ENCODE measurements around the gene TIAL1. TPM values are rescaled to one million over a fixed set of nuclear protein-coding genes. Genes with fewer than 3 reads are reported as not detected.
A peak's percentile ranks its signal among the peaks of the same experiment; 100 is the strongest.
"Not testable (repeated sequence)": the region's sequence is repeated elsewhere in the genome, so short reads cannot be mapped to it uniquely, and the experiment has no call there.

The TIAL1 gene
- total RNA-seq, 1 experiment from 2014 or later, result 120 TPM

DNA sequence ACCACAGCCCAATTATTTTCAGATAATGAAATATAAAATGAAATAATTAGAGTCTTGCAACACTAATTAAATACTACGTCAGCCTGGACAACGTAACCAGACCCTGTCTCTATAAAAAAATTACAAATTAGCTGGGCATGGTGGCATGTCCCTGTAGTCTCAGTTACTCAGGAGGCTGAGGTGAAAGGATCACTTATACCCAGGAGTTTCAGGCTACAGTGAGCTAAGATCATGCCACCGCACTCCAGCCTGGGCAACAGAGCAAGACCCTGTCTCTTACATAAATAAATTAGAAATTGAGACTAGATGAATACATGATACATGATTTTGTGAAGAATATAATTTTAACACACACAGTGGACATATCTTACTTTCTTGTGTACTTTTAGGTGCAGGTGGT lies 18.4 kb downstream of the TIAL1 start:
- Histone ChIP-seq H3K9me2 (replicated peaks; ENCODE audit: insufficient read depth, low read length) (no peaks in the 10 kb centered on the region), H4K20me1 (ENCODE audit: insufficient read depth, low read depth, low read length) (peaks cover 11% of the 10 kb centered on the region; the same call in 1 of the 2 replicates), H3K4me3 (ENCODE audit: low read length) (no peak overlapping the region), H3K9me3 (ENCODE audit: low read length) (no peaks in the 10 kb centered on the region), H3K27ac (ENCODE audit: low read length) (no peak overlapping the region), H3K36me3 (ENCODE audit: insufficient read depth, low read length) (peaks cover 89% of the 10 kb centered on the region), H3K79me2 (ENCODE audit: low read length) (peaks cover 21% of the 10 kb centered on the region), H3K4me2 (ENCODE audit: low read depth, low read length, poor library complexity, severe bottlenecking) (no peak overlapping the region), H3K4me1 (ENCODE audit: low read length) (peaks cover 4% of the 10 kb centered on the region; the same call in 1 of the 2 replicates), H3K9ac (ENCODE audit: low read length) (no peak overlapping the region), H2AFZ (ENCODE audit: low read length) (no peak overlapping the region), H3K27me3 (ENCODE audit: low read length) (no peaks in the 10 kb centered on the region)
- DNase-seq, result no peak

DNA sequence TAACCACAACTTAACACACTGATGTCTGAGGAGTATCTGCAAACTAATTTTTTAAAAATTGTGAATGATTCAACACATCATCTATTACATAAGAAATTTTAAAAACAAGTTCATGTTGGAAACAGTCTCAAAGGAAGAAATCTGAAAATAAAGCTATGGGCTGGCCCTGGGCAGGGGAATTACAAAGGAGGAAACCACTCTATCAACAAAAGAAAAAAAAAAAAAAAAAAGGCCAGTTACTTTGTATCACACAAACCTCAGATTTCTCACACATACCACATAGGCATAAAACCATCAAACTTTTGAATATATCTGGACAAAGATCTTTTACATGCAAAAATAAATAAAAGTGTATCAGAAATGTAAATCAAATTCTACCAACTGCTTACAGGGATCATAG lies 20.8 kb downstream of the TIAL1 start:
- no peaks in the 10 kb centered on the region for H3K9me2 ChIP-seq (replicated peaks; ENCODE audit: insufficient read depth, low read length)
- no peak for DNase-seq
- no peaks in the 10 kb centered on the region for H4K20me1 ChIP-seq (ENCODE audit: insufficient read depth, low read depth, low read length)
- no peak overlapping the region for H3K9ac ChIP-seq (ENCODE audit: low read length)
- no peaks in the 10 kb centered on the region for H3K79me2 ChIP-seq (ENCODE audit: low read length)
- H3K27ac ChIP-seq (ENCODE audit: low read length), result no peak overlapping the region
- H3K4me1 ChIP-seq (ENCODE audit: low read length), result no peaks in the 10 kb centered on the region
- H3K4me2 ChIP-seq (ENCODE audit: low read depth, low read length, poor library complexity, severe bottlenecking), result no peak overlapping the region
- H3K27me3 ChIP-seq (ENCODE audit: low read length), result no peaks in the 10 kb centered on the region
- no peak overlapping the region for H2AFZ ChIP-seq (ENCODE audit: low read length)
- peaks cover 70% of the 10 kb centered on the region for H3K36me3 ChIP-seq (ENCODE audit: insufficient read depth, low read length)
- H3K9me3 ChIP-seq (ENCODE audit: low read length), result no peaks in the 10 kb centered on the region
- H3K4me3 ChIP-seq (ENCODE audit: low read length), result no peak overlapping the region

DNA sequence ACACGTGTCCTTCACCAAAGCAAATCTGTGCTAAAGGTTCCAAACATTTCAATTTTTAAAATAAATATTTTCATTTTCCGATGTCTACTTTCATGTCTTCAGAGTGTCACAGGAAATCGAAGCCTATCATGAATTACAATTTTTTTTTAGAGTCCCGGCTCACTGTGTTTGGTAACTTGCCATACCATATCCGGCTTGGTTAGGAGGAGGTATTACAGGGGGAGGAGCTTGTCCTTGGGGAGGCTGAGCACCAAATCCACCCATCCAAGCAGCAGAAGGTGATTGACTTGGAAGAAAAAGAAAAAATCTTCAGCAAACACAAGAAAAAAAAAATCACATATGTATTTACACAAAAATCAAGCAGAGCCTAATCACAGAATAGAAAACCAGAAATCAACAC lies 21.3 kb downstream of the TIAL1 start:
- Histone ChIP-seq H3K4me1 (ENCODE audit: low read length) (no peaks in the 10 kb centered on the region), H4K20me1 (ENCODE audit: insufficient read depth, low read depth, low read length) (no peaks in the 10 kb centered on the region), H3K27me3 (ENCODE audit: low read length) (no peaks in the 10 kb centered on the region), H3K27ac (ENCODE audit: low read length) (no peak overlapping the region), H2AFZ (ENCODE audit: low read length) (no peak overlapping the region), H3K9ac (ENCODE audit: low read length) (no peak overlapping the region), H3K79me2 (ENCODE audit: low read length) (no peaks in the 10 kb centered on the region), H3K4me3 (ENCODE audit: low read length) (no peak overlapping the region), H3K9me2 (replicated peaks; ENCODE audit: insufficient read depth, low read length) (no peaks in the 10 kb centered on the region), H3K9me3 (ENCODE audit: low read length) (no peaks in the 10 kb centered on the region), H3K4me2 (ENCODE audit: low read depth, low read length, poor library complexity, severe bottlenecking) (no peak overlapping the region), H3K36me3 (ENCODE audit: insufficient read depth, low read length) (peaks cover 67% of the 10 kb centered on the region)
- no peak for DNase-seq

DNA sequence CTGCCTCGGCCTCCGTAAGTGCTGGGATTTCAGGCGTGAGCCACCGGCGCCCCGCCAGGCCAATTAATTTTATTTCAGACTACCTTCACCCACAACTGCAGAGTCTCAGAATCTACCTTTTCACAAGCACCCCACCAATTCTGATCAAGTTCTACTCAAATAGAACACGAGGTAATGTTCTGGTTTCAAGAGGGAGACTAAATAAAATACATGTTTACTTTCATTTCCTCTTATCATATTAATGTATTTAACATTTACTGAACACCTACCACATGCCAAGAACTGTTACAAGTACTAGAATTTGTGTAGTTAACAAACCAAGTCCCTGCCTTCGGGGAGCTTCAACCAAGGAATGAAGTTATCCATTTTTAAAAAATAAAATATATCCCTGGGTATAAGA lies 28.8 kb downstream of the TIAL1 start:
- H3K9me3 ChIP-seq (ENCODE audit: low read length), result no peaks in the 10 kb centered on the region
- H3K4me3 ChIP-seq (ENCODE audit: low read length), result peak overlapping the region; percentile 25; the same call in 1 of the 2 replicates
- H3K36me3 ChIP-seq (ENCODE audit: insufficient read depth, low read length), result no peaks in the 10 kb centered on the region
- H3K79me2 ChIP-seq (ENCODE audit: low read length), result no peaks in the 10 kb centered on the region
- H3K27ac ChIP-seq (ENCODE audit: low read length), result no peak overlapping the region
- no peak overlapping the region for H2AFZ ChIP-seq (ENCODE audit: low read length)
- H4K20me1 ChIP-seq (ENCODE audit: insufficient read depth, low read depth, low read length), result no peaks in the 10 kb centered on the region
- peak overlapping the region; percentile 10 for H3K4me2 ChIP-seq (ENCODE audit: low read depth, low read length, poor library complexity, severe bottlenecking)
- H3K9ac ChIP-seq (ENCODE audit: low read length), result no peak overlapping the region
- H3K27me3 ChIP-seq (ENCODE audit: low read length), result no peaks in the 10 kb centered on the region
- DNase-seq, result peak; percentile 52
- no peaks in the 10 kb centered on the region for H3K9me2 ChIP-seq (replicated peaks; ENCODE audit: insufficient read depth, low read length)
- peaks cover 16% of the 10 kb centered on the region for H3K4me1 ChIP-seq (ENCODE audit: low read length)

DNA sequence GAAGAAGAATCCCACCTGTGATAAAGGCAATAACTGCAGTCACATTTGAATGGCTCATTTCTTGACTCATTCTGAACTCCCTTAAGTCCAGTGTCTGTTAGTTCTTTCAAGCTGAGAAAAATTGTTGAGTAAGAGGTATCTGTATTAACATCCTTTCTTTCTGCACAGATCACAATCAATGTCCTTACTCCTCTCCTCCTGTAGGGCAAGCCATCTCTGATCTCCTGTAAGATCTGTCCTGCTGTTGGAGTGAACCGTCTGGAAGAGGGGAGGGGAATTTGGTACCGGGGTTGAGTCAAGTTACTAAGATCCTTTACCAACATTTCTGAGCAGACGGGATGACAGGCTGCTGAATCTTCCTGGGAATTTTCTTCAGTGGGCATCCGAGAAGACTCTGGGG lies 34.7 kb downstream of the TIAL1 start:
- Histone ChIP-seq H3K9me2 (replicated peaks; ENCODE audit: insufficient read depth, low read length) (no peaks in the 10 kb centered on the region), H3K27me3 (ENCODE audit: low read length) (no peaks in the 10 kb centered on the region), H3K27ac (ENCODE audit: low read length) (no peak overlapping the region), H2AFZ (ENCODE audit: low read length) (no peak overlapping the region), H3K36me3 (ENCODE audit: insufficient read depth, low read length) (no peaks in the 10 kb centered on the region), H3K4me1 (ENCODE audit: low read length) (no peaks in the 10 kb centered on the region), H3K9me3 (ENCODE audit: low read length) (no peaks in the 10 kb centered on the region), H3K9ac (ENCODE audit: low read length) (no peak overlapping the region), H3K4me3 (ENCODE audit: low read length) (no peak overlapping the region), H3K4me2 (ENCODE audit: low read depth, low read length, poor library complexity, severe bottlenecking) (no peak overlapping the region), H4K20me1 (ENCODE audit: insufficient read depth, low read depth, low read length) (no peaks in the 10 kb centered on the region), H3K79me2 (ENCODE audit: low read length) (no peaks in the 10 kb centered on the region)
- DNase-seq, result no peak

DNA sequence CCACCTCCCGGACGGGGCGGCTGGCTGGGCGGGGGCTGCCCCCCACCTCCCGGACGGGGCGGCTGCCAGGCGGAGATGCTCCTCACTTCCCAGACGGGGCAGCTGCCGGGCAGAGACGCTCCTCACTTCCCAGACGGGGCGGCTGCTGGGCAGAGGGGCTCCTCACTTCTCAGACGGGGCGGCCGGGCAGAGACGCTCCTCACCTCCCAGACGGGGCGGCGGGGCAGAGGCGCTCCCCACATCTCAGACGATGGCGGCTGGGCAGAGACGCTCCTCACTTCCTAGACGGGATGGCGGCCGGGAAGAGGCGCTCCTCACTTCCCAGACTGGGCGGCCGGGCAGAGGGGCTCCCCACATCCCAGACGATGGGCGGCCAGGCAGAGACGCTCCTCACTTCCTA lies 37.3 kb downstream of the TIAL1 start:
- H3K9ac ChIP-seq (ENCODE audit: low read length); H3K4me1 ChIP-seq (ENCODE audit: low read length); H3K36me3 ChIP-seq (ENCODE audit: insufficient read depth, low read length): not testable (repeated sequence)

DNA sequence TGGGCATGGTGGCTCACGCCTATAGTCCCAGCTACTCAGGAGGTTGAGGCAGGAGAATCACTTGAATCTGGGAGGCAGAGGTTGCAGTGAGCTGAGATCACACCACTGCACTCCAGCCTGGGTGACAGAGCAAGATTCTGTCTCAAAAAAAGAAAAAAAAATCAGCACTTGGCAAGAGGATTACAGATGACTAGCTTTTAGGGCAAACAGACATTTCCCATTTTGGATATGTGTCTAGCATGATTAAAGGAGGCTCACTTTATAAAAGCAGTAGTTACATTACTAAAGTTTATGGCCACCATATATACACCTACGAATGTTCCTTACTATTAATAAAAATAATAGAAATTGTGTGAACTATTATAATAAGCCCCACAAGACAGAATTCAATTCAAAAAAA lies 40.7 kb downstream of the TIAL1 start:
- not testable (repeated sequence) for H3K4me2 ChIP-seq (ENCODE audit: low read depth, low read length, poor library complexity, severe bottlenecking); DNase-seq; H3K9ac ChIP-seq (ENCODE audit: low read length); H3K27ac ChIP-seq (ENCODE audit: low read length); H2AFZ ChIP-seq (ENCODE audit: low read length); H3K36me3 ChIP-seq (ENCODE audit: insufficient read depth, low read length); H4K20me1 ChIP-seq (ENCODE audit: insufficient read depth, low read depth, low read length); H3K27me3 ChIP-seq (ENCODE audit: low read length); H3K4me1 ChIP-seq (ENCODE audit: low read length); H3K9me3 ChIP-seq (ENCODE audit: low read length); H3K79me2 ChIP-seq (ENCODE audit: low read length); H3K9me2 ChIP-seq (replicated peaks; ENCODE audit: insufficient read depth, low read length); H3K4me3 ChIP-seq (ENCODE audit: low read length)

More for the DNA sequence above, 37.3 kb downstream of the TIAL1 start:
- H2AFZ ChIP-seq (ENCODE audit: low read length); H3K27me3 ChIP-seq (ENCODE audit: low read length); H4K20me1 ChIP-seq (ENCODE audit: insufficient read depth, low read depth, low read length); H3K4me2 ChIP-seq (ENCODE audit: low read depth, low read length, poor library complexity, severe bottlenecking); H3K27ac ChIP-seq (ENCODE audit: low read length); H3K9me3 ChIP-seq (ENCODE audit: low read length); H3K79me2 ChIP-seq (ENCODE audit: low read length); H3K4me3 ChIP-seq (ENCODE audit: low read length); H3K9me2 ChIP-seq (replicated peaks; ENCODE audit: insufficient read depth, low read length); DNase-seq: not testable (repeated sequence)

DNA sequence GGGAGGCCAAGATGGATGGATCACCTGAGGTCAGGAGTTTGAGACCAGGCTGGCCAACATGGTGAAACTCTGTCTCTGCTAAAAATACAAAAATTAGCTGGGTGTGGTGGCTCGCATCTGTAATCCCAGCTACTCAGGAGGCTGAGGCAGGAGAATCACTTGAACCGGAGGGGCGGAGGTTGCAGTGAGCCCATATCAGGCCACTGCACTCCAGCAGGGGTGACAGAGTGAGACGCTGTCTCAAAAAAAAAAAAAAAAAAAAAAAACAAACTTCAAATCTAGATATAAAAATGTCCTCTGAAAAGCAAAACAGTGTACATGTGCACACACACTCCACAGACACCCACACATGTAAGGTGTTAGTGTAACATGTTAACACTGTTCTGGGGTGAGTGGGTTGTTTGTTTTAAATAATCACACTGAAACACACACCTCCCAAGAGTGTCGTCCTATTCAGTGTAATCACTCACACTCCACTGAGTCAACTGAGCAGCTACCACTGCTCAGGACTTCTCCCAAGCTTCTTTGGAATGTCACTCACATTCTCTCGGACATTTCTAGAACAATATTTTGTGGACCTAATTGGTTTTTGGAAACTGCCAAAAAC lies 41.5 kb downstream of the TIAL1 start:
- no peak for DNase-seq
- Histone ChIP-seq H4K20me1 (ENCODE audit: insufficient read depth, low read depth, low read length) (no peaks in the 10 kb centered on the region), H3K36me3 (ENCODE audit: insufficient read depth, low read length) (no peaks in the 10 kb centered on the region), H3K4me1 (ENCODE audit: low read length) (no peaks in the 10 kb centered on the region), H3K4me3 (ENCODE audit: low read length) (no peak overlapping the region), H2AFZ (ENCODE audit: low read length) (no peak overlapping the region), H3K27me3 (ENCODE audit: low read length) (no peaks in the 10 kb centered on the region), H3K79me2 (ENCODE audit: low read length) (no peaks in the 10 kb centered on the region), H3K27ac (ENCODE audit: low read length) (no peak overlapping the region), H3K9ac (ENCODE audit: low read length) (no peak overlapping the region), H3K9me2 (replicated peaks; ENCODE audit: insufficient read depth, low read length) (no peaks in the 10 kb centered on the region), H3K9me3 (ENCODE audit: low read length) (no peaks in the 10 kb centered on the region), H3K4me2 (ENCODE audit: low read depth, low read length, poor library complexity, severe bottlenecking) (no peak overlapping the region)

DNA sequence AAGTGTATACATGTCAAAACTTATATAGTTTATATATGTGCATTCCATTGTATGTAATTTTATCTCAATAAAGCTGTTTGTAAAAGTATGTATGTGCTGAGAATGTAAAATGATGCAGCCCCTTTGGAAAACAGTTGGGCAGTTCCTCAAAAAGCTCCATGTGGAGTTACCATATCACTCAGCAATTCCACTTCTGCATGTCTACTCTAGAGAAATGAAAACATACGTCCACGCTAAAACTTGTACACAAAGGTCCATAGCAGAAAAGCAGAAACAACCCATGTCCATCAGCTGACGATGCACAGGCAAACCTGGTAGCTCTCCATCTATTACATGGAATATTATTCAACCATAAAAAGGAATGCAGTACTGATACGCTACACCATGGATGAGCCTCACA lies 45.9 kb downstream of the TIAL1 start:
- no peaks in the 10 kb centered on the region for H3K79me2 ChIP-seq (ENCODE audit: low read length)
- no peaks in the 10 kb centered on the region for H4K20me1 ChIP-seq (ENCODE audit: insufficient read depth, low read depth, low read length)
- H3K27ac ChIP-seq (ENCODE audit: low read length), result no peak overlapping the region
- H3K27me3 ChIP-seq (ENCODE audit: low read length), result no peaks in the 10 kb centered on the region
- H3K9me2 ChIP-seq (replicated peaks; ENCODE audit: insufficient read depth, low read length), result no peaks in the 10 kb centered on the region
- H3K9me3 ChIP-seq (ENCODE audit: low read length), result no peaks in the 10 kb centered on the region
- H3K4me1 ChIP-seq (ENCODE audit: low read length), result peaks cover 14% of the 10 kb centered on the region
- no peak overlapping the region for H2AFZ ChIP-seq (ENCODE audit: low read length)
- H3K4me3 ChIP-seq (ENCODE audit: low read length), result no peak overlapping the region
- DNase-seq, result no peak
- H3K9ac ChIP-seq (ENCODE audit: low read length), result no peak overlapping the region
- H3K4me2 ChIP-seq (ENCODE audit: low read depth, low read length, poor library complexity, severe bottlenecking), result no peak overlapping the region
- H3K36me3 ChIP-seq (ENCODE audit: insufficient read depth, low read length), result no peaks in the 10 kb centered on the region

All from Karpas-422 (cell line).